NCI-H1092 treated with DMSO at 0.1 percent for 48 hours (cell line): ENCODE measurements around the gene SYNJ2.

ENCODE experiments used
- DNase-seq: peaks from one replicate; lab custom pipeline; 2025; lab: John Stamatoyannopoulos, UW

The SYNJ2 gene

DNA sequence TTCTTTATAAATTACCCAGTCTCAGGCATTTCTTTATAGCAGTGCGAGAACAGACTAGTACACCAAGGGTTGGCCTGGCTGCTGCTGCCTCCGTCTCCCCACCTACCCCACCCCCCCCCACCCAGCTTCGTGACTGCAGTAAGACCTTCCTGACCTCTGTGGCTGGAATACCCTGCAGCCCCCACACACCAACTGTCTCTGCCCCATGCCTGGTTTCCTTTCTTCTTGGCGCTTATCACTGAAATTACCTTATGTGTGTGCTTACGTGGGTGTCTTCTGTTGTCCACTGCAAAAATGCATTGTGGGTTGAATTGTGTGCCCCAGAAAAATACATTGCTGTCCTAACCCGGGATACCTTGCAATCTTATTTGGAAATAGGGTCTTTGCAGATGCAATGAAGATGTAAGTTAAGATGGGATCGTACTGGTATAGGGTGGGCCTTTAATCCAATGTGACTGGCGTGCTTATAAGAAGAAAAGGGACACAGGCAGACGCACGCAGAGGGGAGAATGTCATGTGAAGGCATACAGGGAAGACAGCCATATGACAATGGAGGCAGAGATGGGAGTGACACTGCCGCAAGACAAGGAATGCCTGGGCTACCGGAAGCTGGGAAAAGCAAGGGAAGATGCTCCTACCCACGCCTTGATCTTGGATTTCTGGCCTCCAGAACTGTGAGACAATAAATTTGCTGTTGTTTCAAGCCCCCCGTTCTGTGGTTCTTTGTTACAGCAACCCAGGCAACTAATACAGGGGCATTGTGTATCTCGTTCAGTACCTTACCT, 15.4 kb downstream of the SYNJ2 start:
- no peak for DNase-seq

DNA sequence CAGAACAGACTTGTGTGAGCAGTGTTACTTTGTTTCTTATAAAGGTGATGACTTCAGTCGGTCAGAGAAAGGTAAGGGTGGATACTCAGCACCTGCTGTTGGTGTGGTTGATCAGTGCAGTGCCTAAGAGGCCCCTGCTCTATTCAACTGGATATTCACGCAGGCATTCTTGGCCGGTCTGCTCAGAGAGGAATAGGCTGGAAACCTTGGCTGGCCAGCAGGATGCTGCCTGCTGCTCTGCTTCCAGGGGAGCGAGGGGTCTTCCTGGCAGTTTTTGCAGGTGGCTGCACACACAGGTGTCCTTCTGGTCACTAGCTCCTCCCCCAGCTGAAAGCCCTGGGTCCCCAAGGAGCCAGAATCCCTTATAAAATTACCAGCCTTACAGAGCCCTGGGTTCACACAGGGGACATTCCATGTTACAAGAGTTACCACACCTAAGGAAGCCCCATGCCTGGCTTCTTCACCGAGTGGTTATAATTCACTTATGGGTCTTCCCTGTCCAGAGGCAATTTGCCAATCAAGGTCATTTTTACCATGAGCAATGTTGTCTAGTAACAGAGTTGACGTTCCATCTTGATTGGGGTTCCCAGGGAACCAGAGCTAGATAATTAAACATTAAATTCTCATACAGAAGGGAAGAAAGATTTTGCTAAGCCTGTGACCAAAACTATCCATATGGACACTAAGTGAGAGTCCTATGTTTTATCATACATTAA, 16.4 kb downstream of the SYNJ2 start:
- DNase-seq: no peak

DNA sequence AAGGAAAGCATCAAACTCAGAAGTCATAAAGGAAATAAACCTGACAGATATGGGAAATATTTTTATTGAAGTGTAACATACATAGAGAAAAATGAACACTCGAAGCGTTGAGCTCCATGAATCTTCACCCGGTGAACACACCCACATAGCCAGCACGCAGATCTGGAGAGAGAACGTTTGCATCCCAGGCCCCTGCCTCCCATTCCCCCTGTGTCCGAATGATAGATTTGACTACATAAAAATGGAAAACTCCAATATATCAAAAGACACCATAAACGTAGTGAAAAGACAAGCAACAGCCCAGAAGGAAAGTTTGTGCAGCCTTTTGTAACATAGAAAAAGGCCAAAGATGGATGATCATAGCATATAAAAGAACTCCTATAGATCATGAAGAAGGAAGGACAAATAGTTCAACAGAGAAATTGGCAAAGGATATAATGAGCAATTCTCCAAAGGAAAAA, 17.1 kb downstream of the SYNJ2 start:
- no peak for DNase-seq

DNA sequence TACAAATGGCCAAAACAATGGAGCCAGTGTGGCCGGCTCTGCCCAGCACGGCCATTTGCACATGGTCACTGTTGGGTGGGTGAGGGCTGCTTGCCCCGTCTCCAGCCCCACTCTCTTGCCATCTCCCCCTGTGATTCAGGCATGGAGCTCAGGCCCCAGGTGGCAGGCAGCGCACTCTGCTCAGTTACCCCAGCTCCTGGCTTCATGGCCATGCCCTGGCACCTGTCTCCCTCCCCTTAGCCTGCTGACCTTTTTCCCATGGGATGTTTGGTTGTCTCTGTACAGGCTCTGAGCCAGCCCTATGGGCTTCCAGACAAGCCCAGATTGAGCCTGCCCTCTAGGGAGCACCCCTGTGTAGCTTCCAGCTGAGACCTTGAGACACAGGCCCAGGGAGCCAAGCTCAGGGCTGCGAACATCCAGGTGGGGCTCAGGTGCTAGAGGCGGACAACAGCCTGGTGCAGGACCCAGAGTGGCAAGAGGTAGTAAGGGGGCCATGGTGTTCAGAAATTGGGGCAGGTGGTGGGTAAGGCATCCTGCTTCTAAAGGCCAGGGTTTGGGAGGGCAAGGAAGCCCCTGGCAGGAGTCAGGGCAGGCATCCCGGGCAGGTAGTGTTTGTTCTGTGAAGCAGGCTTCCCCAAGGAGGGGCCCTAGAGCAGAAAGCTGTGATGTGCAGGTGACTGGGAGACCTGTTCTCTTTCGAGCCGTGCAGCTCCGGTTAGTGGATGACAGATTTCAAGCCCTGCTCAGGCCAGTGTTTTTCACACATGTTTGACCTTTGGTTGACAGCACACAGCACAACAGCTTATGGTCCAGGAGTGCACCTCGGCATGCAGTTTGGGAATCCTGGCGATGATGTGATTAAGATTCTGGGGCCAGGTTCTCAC, 17.7 kb downstream of the SYNJ2 start:
- DNase-seq: peak; percentile 39

GRCh38 chr6:158000530-158001307, 19.1 kb downstream of the SYNJ2 start:
- no peak for DNase-seq

- no peak for DNase-seq
Observed at GRCh38 chr6:158002249-158002950, 20.7 kb downstream of the SYNJ2 start.

- no peak for DNase-seq
Observed at GRCh38 chr6:158002951-158003853, 21.5 kb downstream of the SYNJ2 start.

- no peak for DNase-seq
Observed at GRCh38 chr6:158003910-158004700, 22.4 kb downstream of the SYNJ2 start.

DNA sequence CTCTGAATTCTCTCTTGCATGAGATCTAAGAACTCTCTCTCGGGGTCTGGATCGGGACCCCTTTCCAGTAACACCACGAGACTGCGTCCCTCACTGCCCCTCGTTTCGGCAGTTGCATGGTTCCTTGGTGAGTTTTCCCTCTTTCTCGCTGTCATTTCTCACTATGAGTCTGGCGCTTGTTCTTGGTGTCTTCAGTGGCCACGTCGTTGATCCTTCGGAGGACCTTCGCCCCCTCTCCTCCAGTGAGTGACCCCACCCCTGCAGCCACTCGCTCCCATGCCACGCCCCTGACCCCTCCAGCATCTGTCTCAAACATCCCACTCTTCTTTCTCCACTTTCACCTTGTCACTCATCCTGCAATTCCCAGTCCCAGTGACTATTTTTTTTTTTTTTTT, 23.0 kb downstream of the SYNJ2 start:
- no peak for DNase-seq

DNA sequence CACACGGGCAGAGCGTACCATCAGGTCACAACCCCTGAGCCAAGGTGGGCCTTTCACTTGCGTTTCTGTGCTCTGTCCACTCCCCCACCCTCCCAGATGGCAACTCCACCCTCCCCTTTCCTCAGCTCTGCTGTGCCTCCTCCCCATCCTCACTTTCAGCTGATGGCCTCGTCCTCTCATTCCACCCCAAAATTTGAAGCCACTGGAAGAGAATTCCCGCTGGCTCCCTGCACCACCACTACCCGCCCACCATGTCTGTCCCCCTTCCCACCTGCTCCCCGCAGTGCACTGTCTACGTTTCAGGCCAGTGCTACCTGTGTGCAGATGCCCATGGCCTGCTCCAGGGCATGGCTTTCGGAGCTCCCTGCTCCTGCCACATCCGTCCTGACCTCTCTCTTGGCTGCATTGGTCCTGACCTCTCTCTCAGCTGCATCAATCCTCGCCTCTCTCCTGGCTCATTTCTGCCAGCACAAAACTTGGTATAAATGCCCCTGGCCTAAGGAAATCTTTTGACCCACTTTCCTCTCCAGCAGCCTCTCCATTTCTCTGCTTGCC, 24.0 kb downstream of the SYNJ2 start:
- no peak for DNase-seq

DNA sequence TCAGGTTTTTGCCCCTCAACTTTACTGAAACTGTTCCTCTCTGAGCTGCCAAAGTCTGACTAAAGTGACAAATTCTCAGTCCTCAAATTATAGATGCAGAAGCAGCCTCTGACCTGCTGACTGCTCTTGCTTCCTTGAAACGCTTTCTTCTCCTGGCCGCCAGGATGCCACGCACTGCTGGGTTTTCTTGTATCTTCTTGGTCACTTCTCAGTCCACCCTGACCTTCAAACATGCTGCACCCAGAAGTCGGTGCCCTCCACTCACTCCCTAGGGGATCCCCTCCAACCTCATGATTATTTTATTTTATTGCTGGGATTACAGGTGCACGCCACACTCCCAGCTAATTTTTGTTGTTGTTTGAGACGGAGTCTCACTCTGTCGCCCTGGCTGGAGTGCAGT, 24.7 kb downstream of the SYNJ2 start:
- no peak for DNase-seq

DNA sequence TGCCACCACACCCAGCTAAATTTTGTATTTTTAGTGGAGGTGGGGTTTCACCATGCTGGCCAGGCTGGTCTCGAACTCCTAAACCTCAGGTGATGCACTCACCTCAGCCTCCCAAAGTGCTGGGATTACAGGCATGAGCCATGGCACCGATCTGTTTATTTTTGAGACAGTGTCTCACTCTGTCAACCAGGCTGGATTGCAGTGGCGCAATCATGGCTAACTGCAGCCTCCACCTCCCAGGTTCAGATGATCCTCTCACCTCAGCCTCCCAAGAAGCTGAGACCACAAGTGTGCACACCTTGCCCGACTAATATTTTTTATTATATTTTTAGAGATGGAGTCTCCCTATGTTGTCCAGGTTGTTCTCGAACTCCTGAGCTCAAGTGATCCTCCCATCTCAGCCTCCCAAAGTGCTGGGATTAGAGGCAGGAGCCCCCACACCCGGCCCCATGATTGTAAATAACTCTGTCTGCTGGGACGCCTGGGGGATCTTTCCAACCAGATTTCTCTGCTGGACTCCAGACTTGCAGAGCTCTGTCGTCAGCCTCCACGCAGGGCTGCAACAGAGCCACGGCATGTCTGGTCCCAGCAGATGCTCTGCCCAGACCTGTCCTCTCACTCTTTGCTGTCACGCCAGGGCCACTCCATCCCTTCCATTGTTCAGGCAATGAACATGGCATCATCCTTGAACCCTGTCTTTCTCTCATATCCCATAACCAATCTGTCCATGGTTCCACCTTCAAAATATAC, 25.3 kb downstream of the SYNJ2 start:
- DNase-seq: no peak

DNA sequence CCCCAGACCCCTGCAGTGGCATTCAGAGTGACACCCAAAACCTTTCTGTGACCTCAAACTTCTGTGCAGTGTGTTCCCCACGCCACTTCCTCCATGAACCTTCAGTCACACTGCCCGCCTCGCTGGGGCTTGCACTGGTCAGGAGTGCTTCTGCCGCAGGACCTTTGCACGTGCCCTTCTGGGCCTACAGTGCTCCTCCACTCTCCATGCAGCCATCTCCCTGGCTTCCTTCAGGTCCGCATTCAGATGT, 27.1 kb downstream of the SYNJ2 start:
- no peak for DNase-seq

GRCh38 chr6:158009114-158009891, 27.6 kb downstream of the SYNJ2 start:
- DNase-seq: peak; percentile 74

GRCh38 chr6:158009935-158010585, 28.4 kb downstream of the SYNJ2 start:
- DNase-seq: no peak

DNA sequence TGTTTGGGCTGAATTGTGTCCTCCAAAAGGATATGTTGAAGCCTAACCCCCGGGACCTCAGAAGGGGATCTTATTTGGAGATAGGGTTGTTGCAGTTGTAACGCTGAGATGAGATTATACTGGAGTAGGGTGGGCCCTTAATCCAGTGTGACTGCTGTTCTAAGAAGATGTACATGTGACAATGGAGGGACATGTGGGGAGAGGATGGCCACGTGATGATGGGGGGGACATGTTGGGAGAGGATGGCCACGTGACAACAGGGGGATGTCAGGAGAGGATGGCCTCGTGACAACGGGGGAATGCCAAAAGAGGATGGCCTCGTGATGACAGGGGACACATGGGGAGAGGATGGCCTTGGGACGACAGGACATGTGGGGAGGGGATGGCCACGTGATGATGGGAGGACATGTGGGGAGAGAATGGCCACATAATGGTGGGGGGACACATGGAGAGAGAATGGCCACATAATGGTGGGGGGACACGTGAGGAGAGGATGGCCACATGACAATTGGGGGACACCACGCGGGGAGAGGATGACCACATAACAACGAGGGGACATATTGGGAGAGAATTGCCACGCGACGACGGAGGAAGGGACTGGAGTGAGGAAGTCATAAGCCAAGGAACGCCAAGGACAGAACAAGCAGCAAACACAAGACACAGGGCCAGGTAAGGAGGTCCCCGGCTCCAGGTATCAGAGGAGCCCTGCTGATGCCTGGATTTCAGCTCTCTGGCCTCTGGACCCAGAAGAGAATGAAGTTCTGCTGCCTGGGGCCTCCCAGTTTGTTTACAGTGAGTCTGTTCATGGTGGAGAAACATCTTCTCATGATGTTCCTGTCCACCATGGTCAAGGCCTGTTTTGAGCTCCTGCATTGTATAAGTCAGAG, 29.2 kb downstream of the SYNJ2 start:
- no peak for DNase-seq
